SHP77 treated with DMSO at 0.1 percent for 48 hours (cell line): ENCODE results near the gene FCER1A.
"Not testable (repeated sequence)": the region's sequence is repeated elsewhere in the genome, so short reads cannot be mapped to it uniquely, and the experiment has no call there.

Experiments used
- DNase-seq: peaks from one replicate; lab custom pipeline; 2025; lab: John Stamatoyannopoulos, UW

Gene FCER1A

GRCh38 chr1:159302095-159302494, at the start of gene FCER1A:
FCER1A (plus strand) TSS chr1:159302336; CDS start chr1:159302365, 29 bp downstream.
- DNase-seq, result no peak

GRCh38 chr1:159261311-159261710, 40.8 kb upstream of the FCER1A start:
- no peak for DNase-seq

- DNase-seq, result no peak
Measured at GRCh38 chr1:159261721-159262494, 40.2 kb upstream of the FCER1A start.

GRCh38 chr1:159266832-159267231, 35.3 kb upstream of the FCER1A start:
- no peak for DNase-seq

GRCh38 chr1:159274631-159275030, 27.5 kb upstream of the FCER1A start:
- no peak for DNase-seq

- DNase-seq, result no peak
Measured at GRCh38 chr1:159275891-159276290, 26.2 kb upstream of the FCER1A start.

GRCh38 chr1:159279773-159280172, 22.4 kb upstream of the FCER1A start:
- no peak for DNase-seq

GRCh38 chr1:159282118-159282517, 20.0 kb upstream of the FCER1A start:
- DNase-seq, result no peak

- DNase-seq, result no peak
Measured at GRCh38 chr1:159289060-159289459, 13.1 kb upstream of the FCER1A start.

GRCh38 chr1:159291424-159291823, 10.7 kb upstream of the FCER1A start:
- DNase-seq, result no peak

GRCh38 chr1:159296706-159297375, 5.3 kb upstream of the FCER1A start:
- DNase-seq, result no peak

GRCh38 chr1:159300146-159300545, 2.0 kb upstream of the FCER1A start:
- DNase-seq, result no peak

GRCh38 chr1:159307346-159308020, 5.3 kb downstream of the FCER1A start:
- DNase-seq, result no peak

GRCh38 chr1:159311679-159312078, 9.5 kb downstream of the FCER1A start:
- no peak for DNase-seq

GRCh38 chr1:159315381-159315780, 13.2 kb downstream of the FCER1A start:
- no peak for DNase-seq

- DNase-seq, result no peak
Measured at GRCh38 chr1:159318784-159319551, 16.8 kb downstream of the FCER1A start.

- DNase-seq, result no peak
Measured at GRCh38 chr1:159334797-159335196, 32.7 kb downstream of the FCER1A start.

- no peak for DNase-seq
Measured at GRCh38 chr1:159338018-159338417, 35.9 kb downstream of the FCER1A start.

GRCh38 chr1:159339536-159339935, 37.4 kb downstream of the FCER1A start:
- DNase-seq, result no peak

GRCh38 chr1:159341736-159342135, 39.6 kb downstream of the FCER1A start:
- DNase-seq, result no peak

GRCh38 chr1:159342761-159343425, 40.8 kb downstream of the FCER1A start:
- DNase-seq, result no peak

GRCh38 chr1:159349374-159349773, 47.2 kb downstream of the FCER1A start:
- DNase-seq, result not testable (repeated sequence)
